Fibroblast of skin of left quadriceps (primary cell): ENCODE results near the gene PAEP.
"Not testable (repeated sequence)": the region's sequence is repeated elsewhere in the genome, so short reads cannot be mapped to it uniquely, and the experiment has no call there.

Experiments
- DNase-seq, 2 experiments: peaks; one replicate each; pipeline ENCODE4 v3.0.0-alpha.2; 2013; ENCODE audit warnings: low read depth in 2 of 2

The PAEP gene

GRCh38 chr9:135561391-135562234 lies at the start of gene PAEP:
Gene PAEP (plus strand): TSS chr9:135561756.
- DNase-seq, result no peak

DNA sequence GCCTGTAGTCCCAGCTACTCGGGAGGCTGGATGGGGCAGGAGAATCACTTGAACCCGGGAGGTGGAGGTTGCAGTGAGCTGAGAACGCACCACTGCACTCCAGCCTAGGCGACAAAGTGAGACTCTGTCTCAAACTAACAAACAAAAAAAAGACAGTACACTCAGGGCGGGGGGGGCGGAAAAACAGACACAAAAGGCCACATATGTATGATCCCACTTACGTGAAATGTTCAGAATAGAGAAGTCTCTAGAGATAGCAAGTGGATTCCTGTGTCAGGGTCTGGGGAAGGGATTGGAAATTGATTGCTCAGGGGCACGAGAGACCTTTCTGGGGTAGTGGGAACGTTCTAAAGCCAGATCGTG lies 49.3 kb upstream of the PAEP start:
- no peak for DNase-seq

DNA sequence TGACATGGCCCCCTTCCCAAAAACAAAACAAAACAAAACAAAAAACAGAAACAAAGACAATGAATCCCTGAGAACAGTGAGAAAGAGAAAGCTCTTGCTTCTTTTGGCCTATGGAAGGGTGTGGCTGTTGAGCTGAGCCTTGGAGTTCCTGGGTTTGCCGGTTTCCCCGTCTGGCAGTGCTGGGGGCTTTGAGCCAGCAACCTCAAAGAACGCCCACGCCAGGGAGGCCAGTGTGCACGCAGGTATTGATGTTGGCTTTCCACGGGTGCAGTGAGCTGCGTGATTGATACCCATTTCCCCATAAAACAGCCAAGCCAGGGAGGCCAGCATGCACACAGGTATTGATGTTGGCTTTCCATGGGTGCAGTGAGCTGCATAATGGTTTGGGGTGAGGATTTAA lies 48.7 kb upstream of the PAEP start:
- DNase-seq, result no peak

DNA sequence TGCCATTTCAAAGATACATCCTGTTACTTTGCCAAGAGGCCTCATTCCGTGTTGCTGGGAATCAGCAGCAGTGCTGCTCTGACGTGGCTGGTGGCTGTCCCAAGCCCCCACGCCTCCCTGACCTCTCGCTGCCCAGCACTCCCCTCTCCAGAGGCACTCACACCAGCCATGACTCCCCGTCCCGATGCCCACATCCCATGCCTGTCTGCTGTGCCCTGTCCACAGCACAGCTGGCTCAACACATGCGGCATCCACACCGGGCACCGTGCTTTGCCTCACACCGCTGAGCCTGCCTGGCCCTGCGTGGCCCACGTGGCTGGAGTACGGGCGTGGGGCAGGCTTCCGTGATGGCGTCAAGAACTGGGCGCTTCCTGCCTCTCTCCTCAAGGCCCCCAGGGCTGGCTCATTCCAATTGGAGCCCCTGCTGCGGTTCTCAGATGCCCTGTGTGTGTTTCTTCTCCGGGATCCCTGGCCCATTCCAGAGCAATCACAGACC lies 48.2 kb upstream of the PAEP start:
- no peak for DNase-seq

DNA sequence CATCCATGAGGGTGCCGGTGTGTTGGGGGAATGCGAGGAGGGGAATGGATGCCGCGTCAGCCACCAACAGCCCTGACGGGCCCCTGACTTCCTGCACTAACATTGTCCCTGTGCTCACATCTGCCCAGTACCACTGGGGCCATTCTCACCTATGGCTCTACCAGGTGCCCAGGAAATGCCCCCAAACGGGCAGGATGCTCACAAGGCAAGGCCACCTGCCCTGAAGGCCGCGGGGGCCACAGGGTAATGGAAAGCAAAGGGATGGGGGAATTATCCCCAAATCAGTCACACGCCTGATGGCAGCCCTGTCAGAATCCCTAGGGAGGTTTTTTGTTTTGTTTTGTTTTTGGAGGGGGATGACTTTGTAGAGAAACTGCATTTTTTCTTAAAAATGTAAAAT lies 47.6 kb upstream of the PAEP start:
- DNase-seq, result not testable (repeated sequence)

DNA sequence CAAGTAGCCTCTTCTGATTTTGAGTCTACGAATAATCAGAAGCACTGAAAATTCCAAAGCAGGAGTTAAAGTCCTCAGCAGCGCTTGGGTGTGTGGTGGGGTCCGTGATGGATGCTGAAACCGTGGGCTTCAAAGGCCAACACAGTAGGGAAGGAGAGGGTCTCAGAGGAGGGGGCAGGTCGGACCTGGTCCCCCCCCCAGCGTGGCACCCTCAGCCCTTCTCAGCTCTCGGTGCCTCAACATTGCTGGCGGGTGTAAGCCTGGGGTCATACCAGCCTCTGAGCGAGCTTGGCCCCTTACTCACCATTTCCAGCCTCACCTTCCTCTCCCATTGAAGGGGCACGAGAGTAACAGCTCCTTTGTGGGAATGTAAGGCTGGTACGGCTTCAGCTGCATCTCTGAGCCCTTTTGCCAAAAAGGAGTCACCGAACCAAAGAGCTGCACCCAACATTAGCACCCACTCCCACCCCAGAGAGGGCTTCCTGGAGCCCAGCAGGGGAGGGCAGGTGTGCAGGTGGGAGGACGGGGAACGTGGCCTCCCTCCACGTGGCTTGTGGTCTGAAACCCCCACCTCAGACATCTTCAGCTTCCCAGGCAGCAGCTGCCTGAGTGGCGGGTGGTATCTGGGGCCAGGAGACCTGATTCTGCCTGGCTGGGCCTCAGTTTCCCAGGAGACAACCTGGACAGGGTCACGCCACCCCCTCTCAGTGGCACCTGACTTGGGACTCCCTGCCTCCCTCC lies 47.0 kb upstream of the PAEP start:
- no peak for DNase-seq

GRCh38 chr9:135515083-135515951 lies 46.2 kb upstream of the PAEP start:
- DNase-seq, result no peak

- no peak for DNase-seq
These were observed 45.3 kb upstream of the PAEP start for GRCh38 chr9:135516132-135516860.

DNA sequence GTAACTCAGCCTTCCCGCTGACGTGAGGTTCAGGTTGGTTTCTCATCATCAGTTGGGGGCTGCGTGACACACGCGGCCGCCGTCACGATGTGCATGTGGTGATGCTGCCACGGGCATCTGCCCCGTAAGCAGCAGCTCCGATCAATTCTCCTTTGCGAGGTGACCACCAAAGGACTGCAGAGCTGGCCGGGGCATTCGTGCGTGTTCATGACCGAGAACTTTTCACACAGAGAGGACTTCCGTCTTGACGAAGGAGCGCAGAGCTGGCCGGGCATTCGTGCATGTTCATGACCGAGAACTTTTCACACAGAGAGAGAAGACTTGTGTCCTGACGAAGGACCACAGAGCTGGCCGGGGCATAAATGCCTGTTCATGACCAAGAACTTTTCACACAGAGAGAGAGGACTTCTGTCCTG lies 44.1 kb upstream of the PAEP start:
- no peak for DNase-seq

- DNase-seq, result no peak
These were observed 42.2 kb upstream of the PAEP start for GRCh38 chr9:135519179-135519971.

DNA sequence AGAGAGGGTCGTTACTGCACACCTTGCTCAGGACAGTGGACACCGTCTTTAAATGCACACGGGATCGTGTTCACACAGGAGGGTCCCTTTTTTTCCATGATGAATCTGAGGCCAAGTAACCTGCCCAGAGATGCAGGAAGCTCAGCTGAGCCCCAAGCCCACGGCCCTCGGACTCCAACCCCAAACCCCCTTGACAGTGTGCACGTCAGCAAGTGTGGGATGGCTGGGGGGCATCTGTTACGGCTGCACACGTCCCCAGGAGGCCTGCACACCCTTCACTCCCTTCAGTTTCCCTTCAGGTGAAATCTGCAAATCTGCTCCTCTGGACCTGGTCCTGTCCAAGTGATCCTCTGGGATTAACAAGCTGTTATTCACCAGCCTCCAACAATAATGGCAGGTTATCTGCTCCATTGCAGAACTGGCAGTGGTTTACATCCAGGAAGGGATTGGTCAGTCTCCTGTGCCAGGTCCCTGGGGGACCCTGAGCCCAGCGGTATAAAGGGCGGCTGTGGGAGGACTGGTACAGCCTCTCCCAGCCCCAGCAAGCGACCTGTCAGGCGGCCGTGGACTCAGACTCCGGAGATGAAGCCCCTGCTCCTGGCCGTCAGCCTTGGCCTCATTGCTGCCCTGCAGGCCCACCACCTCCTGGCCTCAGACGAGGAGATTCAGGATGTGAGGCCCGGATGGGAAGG lies 40.5 kb upstream of the PAEP start, which contains the start of gene LCN1:
Gene LCN1 (plus strand): TSS at position 525 of the 692 bp plus-strand sequence. CDS start 58 bp downstream, at position 583.
- no peak for DNase-seq

GRCh38 chr9:135521608-135522095 lies 39.9 kb upstream of the PAEP start:
- DNase-seq, result no peak

GRCh38 chr9:135522137-135522877 lies 39.2 kb upstream of the PAEP start:
- no peak for DNase-seq

DNA sequence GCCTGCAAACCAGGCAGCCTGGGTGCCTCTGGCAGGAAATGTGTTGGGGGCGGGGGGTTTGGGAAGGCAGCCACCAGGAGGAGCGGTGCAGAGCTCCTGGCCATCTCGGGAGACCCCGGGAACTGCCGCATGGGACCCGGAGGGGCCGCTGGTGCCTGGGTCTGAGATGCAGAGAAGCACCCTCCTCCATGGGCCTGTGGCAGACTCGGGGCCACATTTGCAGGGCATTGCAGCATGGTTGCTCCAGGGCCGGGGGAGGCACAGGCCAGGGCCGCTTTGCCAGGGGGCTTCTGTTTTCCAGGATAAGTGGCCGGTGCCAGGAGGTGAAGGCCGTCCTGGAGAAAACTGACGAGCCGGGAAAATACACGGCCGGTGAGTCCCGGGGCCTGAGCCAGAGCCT lies 38.6 kb upstream of the PAEP start:
- no peak for DNase-seq

DNA sequence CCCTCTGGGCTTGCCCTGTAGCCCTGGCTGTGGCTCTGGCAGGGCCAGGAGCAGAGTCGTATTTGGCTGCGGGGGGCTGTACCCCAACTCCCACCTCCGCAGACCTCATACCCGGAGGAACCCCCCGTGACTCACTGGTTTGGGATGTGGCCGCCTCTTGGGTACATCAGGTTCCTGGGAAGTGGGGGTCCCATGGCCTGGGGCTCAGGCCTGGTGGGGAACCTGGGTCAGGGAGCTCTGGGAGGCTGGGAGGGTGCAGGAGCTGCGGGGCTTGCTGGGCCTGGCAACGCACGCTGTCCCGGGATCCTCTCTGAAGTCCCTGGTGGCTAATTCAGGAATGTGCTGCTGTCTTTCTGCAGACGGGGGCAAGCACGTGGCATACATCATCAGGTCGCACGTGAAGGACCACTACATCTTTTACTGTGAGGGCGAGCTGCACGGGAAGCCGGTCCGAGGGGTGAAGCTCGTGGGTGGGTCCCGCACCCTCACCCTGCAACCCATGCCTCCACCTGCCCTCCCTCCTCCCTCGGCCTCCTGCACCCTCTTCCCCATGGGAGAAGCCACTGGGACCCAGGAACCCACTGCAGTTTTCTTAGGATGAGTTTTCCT lies 37.9 kb upstream of the PAEP start:
- no peak for DNase-seq

DNA sequence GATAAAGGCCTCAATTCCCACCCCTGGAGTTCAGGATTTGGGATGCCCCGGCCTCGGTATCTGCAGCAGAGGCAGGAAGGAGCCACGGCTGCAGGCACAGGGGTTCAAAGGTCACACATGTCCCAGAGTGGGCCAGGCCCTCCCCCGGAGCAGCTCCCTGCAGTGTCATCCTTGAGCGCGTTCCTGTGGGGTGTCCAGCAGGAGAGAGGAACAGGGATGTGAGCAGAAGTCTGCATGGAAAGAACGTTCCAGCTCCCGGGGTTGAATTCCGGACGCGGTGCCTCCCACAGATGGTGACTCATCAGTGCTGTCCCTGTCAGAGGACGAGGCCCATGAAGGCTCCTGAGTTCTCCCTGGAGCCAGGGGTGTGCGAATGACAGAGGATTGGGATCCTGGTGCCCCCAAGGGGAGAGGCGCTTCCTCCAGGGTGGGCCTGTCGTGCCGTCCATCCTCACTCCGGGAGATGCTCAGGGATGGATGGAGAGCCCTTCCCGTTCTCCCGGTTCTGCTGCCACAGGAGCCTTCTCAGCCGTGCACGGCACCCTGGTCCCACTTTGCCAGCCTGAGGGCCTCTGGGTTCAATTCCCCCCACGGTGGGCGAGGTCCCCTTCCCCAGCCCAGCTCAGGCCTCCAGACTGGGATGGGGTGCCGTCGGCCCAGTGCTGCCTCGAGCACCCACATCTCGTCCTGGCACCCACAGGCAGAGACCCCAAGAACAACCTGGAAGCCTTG lies 37.3 kb upstream of the PAEP start:
- no peak for DNase-seq

DNA sequence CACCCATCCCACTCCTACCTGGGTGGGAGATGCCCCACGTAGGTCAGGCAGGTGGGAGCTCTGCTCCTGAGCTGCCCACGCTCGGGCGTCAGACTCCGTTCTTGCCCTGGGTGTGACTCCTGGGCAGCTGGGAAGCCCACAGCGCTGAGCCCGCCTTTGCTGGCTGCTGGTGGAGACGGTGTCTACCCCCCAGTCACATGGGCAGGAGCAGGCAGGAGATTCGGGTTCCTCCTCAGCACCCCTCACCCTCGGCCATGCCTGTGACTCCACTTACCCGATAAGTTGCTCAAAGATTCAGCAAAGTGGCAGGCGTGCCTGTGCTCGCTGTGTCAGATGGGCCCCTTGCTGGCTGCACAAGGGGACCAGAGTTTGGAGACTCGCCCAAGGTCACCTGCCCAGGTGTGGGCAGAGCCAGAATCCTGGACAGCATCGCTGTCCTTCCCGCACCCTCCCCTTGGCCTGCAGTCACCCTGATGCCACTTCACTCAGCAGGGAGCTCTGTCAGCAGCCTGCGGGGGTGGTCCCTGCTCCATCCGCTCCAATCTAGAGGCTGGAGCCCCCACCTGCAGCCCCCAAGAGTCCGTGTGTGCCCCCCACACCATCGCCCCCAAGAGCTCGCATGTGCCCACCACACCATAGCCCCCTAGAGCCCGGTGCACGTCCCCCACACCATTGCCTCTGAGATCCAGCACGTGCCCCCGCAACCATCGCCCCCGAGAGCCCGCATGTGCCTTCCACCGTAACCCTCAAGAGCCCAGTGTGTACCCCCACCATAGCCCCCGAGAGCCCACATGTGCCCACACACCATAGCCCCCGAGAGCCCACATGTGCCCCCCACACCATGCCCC lies 36.1 kb upstream of the PAEP start:
- no peak for DNase-seq
